ENCODE data around the gene CA11. TPM values are rescaled to one million over a fixed set of nuclear protein-coding genes. Genes with fewer than 3 reads are reported as not detected.

Gene CA11
- total and polyA plus RNA-seq, 9 of the 15 experiments (the other 6 are each of a cell fraction or from before 2014, with no cell fraction given): 2.9 to 19.9 (median 8.3) TPM

DNA sequence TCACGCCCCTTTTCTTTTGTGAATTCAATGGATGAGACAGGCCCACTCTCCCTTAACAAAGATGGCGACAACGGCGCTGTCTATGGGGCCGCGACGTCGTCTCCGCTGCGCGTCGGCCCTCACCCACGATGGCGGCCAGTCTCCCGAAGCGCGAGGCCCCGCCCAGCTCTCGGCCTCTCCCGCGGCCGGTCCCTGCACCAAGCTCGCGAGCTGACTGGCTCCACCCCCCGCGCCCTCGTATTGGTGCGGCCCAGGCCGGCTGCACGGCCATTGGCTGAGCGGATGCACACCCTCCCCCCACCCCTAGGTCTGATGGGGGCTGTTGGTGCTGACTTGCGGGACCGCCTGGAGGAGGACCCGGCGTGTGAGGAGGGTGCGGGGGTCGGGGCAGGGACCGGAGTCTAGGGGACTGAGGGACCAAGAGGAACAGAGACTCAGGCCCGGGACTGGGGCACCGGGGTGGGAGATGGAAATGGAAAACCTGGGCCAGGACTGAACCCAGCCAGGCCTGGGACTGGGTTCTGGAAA lies 21.9 kb downstream of the CA11 start (continued):
- TF ChIP-seq, protein P1, sequence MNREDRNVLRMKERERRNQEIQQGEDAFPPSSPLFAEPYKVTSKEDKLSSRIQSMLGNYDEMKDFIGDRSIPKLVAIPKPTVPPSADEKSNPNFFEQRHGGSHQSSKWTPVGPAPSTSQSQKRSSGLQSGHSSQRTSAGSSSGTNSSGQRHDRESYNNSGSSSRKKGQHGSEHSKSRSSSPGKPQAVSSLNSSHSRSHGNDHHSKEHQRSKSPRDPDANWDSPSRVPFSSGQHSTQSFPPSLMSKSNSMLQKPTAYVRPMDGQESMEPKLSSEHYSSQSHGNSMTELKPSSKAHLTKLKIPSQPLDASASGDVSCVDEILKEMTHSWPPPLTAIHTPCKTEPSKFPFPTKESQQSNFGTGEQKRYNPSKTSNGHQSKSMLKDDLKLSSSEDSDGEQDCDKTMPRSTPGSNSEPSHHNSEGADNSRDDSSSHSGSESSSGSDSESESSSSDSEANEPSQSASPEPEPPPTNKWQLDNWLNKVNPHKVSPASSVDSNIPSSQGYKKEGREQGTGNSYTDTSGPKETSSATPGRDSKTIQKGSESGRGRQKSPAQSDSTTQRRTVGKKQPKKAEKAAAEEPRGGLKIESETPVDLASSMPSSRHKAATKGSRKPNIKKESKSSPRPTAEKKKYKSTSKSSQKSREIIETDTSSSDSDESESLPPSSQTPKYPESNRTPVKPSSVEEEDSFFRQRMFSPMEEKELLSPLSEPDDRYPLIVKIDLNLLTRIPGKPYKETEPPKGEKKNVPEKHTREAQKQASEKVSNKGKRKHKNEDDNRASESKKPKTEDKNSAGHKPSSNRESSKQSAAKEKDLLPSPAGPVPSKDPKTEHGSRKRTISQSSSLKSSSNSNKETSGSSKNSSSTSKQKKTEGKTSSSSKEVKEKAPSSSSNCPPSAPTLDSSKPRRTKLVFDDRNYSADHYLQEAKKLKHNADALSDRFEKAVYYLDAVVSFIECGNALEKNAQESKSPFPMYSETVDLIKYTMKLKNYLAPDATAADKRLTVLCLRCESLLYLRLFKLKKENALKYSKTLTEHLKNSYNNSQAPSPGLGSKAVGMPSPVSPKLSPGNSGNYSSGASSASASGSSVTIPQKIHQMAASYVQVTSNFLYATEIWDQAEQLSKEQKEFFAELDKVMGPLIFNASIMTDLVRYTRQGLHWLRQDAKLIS (CRISPR knock-in tag; IDR thresholded peaks at IDR 0.05): no peak
- TF ChIP-seq ZNF23 (CRISPR knock-in tag; IDR thresholded peaks at IDR 0.05) (no peak), ELF2 (CRISPR knock-in tag; IDR thresholded peaks at IDR 0.05) (no peak), EZH2 (IDR thresholded peaks at IDR 0.05; ENCODE audit: borderline replicate concordance, low read depth, low read length) (no peak), ILK (tag; IDR thresholded peaks at IDR 0.05; ENCODE audit: borderline replicate concordance, low read depth) (no peak), POLR2G (IDR thresholded peaks at IDR 0.05; ENCODE audit: low read depth, low read length) (peak; percentile 77), SIX5 (IDR thresholded peaks at IDR 0.05; ENCODE audit: borderline replicate concordance in 1 of 2, insufficient read depth in 1 of 2, low read depth in 1 of 2, low read length in 2 of 2) (peak; percentile 58 to 60; a peak in 2 of 4 replicates), SMC3 (conservative IDR thresholded peaks at IDR 0.05; ENCODE audit: insufficient read depth, low read depth, low read length) (no peak), KLF10 (CRISPR knock-in tag; IDR thresholded peaks at IDR 0.05) (no peak), ZBED1 (IDR thresholded peaks at IDR 0.05) (0 out of 2 replicates have a peak, but pooled peaks have one; percentile 26), ZNF354B (CRISPR knock-in tag; IDR thresholded peaks at IDR 0.05) (no peak), SIRT6 (IDR thresholded peaks at IDR 0.05; ENCODE audit: low read depth, low read length) (no peak), RFX1 (IDR thresholded peaks at IDR 0.05) (no peak), CTBP1 (IDR thresholded peaks at IDR 0.05; ENCODE audit: borderline replicate concordance) (no peak; the same call in 1 of the 2 replicates), CHCHD3 (CRISPR knock-in tag; IDR thresholded peaks at IDR 0.05) (no peak), ZNF76 (CRISPR knock-in tag; IDR thresholded peaks at IDR 0.05; ENCODE audit: borderline replicate concordance) (no peak)
- TF ChIP-seq, protein P2, sequence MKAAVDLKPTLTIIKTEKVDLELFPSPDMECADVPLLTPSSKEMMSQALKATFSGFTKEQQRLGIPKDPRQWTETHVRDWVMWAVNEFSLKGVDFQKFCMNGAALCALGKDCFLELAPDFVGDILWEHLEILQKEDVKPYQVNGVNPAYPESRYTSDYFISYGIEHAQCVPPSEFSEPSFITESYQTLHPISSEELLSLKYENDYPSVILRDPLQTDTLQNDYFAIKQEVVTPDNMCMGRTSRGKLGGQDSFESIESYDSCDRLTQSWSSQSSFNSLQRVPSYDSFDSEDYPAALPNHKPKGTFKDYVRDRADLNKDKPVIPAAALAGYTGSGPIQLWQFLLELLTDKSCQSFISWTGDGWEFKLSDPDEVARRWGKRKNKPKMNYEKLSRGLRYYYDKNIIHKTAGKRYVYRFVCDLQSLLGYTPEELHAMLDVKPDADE (conservative IDR thresholded peaks at IDR 0.05; ENCODE audit: control insufficient read depth, low read depth, low read length): peak; percentile 20; the same call in 1 of the 2 replicates
- TF ChIP-seq, protein P3, sequence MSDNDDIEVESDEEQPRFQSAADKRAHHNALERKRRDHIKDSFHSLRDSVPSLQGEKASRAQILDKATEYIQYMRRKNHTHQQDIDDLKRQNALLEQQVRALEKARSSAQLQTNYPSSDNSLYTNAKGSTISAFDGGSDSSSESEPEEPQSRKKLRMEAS (CRISPR knock-in tag; IDR thresholded peaks at IDR 0.05): peak; percentile 65; the same call in 1 of the 2 replicates
- TF ChIP-seq, protein P4, sequence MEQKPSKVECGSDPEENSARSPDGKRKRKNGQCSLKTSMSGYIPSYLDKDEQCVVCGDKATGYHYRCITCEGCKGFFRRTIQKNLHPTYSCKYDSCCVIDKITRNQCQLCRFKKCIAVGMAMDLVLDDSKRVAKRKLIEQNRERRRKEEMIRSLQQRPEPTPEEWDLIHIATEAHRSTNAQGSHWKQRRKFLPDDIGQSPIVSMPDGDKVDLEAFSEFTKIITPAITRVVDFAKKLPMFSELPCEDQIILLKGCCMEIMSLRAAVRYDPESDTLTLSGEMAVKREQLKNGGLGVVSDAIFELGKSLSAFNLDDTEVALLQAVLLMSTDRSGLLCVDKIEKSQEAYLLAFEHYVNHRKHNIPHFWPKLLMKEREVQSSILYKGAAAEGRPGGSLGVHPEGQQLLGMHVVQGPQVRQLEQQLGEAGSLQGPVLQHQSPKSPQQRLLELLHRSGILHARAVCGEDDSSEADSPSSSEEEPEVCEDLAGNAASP (IDR thresholded peaks at IDR 0.05): no peak
- TF ChIP-seq, protein P5, sequence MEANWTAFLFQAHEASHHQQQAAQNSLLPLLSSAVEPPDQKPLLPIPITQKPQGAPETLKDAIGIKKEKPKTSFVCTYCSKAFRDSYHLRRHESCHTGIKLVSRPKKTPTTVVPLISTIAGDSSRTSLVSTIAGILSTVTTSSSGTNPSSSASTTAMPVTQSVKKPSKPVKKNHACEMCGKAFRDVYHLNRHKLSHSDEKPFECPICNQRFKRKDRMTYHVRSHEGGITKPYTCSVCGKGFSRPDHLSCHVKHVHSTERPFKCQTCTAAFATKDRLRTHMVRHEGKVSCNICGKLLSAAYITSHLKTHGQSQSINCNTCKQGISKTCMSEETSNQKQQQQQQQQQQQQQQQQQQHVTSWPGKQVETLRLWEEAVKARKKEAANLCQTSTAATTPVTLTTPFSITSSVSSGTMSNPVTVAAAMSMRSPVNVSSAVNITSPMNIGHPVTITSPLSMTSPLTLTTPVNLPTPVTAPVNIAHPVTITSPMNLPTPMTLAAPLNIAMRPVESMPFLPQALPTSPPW (CRISPR knock-in tag; IDR thresholded peaks at IDR 0.05): peak; percentile 88

All from K562 (cell line).